GM21515 (cell line): ENCODE results near the gene ADCY7.

Experiments used
- ATAC-seq: cut with Tn5 transposase; IDR thresholded peaks from one replicate; pipeline ENCODE4 v1.9.1; 2021; ENCODE audit not compliant: unreplicated experiment

ADCY7 gene

DNA sequence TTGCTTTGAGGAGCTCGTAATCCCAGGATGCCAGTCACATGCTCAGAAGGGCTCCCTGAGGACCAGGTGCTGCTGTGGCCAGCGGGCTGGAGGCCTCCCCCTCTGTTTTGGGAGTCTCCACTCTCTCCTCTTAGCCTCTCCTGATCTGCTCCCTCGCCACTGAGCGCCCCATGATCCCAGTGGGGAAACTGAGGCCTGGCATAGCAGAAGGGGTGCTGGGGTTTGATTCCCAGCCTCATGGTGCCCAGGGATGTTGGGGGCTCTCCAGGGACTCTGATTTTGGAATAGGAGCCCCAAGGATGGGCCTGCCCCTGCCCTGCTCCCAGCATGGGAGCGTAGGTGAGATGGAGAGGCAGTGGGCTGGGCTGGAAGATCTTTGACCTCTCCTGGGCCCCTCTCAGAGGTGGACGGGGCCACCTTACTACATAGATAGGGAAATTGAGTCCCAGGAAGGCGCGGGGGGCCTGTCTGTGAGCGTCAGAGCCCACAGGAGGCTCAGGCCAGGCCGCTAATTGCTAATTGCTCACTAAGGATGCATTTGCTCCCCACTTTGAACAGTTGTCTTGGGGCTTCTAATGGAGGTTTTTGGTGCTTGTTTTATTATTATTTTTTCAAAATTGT, 525 bp upstream of the ADCY7 start:
- no peak for ATAC-seq

DNA sequence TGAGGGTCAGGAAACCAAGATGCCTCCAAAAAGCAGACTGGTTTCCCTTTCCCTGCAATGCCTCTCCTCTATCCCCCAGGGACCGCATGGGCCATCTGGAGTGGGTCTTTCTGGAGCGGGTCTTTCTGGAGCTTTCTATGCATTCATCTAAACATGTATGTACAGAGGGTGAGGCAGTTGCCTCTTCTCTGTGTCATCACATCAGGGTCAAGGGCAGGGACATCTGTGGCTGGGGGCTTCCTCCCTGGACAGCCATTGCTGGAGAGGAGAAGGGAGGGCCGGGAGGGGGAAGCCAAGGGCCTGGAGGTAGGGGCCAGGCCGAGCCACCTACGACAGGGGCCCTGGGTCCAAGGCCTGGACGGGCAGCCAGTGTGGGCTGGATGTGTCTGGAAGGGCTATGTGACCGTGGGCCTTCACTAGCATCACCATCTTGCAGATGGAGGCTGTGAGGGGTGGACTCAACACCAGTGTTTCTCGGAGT, 840 bp downstream of the ADCY7 start:
- no peak for ATAC-seq

DNA sequence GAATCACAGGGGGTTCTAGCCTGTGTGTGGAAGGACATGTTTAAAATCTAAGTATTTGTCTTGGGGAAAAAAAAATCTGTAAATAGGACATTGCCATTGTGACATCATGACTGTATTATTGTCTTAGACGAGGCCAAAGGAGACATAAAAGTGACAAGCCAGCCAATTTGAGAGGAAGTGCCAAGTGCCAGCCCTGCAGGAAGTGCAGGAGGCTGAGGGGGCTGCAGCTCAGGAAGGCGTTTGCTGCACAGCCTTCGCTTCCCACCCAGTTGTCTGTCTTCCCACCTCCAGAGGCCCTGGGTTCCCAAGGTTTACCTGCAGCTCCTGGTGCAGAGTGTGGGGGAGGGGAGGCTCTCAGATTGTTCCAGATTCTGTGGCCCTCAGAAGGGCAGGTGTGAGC, 1.3 kb downstream of the ADCY7 start:
- no peak for ATAC-seq

DNA sequence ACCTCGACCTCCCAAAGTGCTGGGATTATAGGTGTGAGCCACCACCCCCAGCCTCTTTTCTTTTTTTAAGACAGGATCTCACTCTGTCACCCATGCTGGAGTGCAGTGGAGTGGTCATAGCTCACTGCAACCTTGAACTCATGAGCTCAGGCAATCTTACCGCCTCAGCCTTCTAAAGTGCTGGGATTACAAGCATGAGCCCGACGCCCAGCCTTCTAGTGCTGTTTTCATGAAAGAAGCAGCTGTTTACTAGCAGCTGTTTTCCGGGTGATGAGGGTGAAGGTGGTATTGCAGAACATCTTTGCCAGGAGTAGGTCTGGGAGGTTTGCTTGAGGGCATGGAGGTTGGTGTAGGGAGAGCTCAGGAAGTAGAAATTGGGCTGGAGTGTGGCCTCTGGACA, 2.0 kb downstream of the ADCY7 start:
- no peak for ATAC-seq

DNA sequence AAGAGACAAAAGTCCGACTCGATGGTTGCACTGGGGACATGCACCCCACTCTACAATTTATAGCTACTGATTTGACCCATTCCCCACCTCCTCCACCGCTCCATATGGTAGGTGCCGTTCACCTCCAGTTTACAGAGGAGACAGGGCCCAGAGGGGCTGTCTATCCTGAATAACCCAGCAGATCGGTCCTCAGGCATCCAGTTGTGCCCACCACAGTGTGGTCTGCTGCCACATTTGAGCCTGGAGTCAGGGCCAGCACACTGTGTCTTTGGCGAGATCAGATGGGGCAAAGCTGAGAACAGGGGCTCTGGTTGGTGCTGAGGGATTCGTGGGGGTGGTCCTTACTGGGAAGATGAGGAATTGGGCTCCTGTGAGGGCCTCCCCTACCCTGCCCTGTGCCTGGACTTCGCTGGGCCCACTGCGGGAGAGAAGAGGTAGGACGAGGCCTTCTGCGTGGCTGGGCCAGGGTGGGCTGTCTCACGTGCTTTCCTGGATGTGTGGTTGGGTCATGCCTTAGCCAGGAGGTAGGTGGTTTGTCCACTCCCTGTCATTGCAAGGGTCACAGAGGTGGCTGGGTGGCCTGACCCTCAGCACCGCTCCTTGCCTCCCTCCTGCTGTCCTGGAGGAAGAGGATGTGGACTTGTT, 2.8 kb downstream of the ADCY7 start:
- ATAC-seq, result no peak

DNA sequence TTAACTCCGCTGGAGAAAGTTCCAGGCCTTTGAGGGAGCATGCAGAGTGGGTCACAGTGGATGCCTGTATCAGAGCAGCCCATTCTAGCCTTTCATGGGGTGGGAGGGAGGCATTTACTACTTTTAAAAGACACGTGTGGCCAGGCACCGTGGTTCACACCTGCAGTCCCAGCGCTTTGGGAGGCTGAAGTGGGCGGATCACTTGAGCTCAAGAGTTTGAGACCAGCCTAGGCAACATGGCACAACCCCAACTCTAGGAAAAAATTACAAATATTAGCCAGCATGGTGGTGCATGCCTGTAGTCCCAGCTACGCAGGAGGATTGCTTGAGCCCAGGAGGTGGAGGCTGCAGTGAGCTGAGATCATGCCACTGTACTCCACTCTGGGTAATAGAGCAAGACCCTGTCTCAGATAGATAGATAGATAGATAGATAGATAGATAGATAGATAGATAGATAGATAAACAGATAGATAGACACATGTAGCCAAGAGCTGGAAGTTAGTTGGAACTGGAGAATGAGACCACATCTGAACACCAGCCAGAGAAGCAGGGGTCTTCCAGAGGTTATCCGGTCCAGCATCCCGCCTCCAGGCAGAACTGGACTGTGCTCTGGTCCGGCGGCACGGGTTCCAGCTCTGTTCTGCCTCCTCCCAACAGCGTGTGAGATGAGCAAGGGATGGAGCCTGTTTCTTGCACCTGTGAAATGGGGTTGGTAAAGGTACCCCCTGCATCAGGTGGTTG, 3.6 kb downstream of the ADCY7 start:
- ATAC-seq, result no peak

DNA sequence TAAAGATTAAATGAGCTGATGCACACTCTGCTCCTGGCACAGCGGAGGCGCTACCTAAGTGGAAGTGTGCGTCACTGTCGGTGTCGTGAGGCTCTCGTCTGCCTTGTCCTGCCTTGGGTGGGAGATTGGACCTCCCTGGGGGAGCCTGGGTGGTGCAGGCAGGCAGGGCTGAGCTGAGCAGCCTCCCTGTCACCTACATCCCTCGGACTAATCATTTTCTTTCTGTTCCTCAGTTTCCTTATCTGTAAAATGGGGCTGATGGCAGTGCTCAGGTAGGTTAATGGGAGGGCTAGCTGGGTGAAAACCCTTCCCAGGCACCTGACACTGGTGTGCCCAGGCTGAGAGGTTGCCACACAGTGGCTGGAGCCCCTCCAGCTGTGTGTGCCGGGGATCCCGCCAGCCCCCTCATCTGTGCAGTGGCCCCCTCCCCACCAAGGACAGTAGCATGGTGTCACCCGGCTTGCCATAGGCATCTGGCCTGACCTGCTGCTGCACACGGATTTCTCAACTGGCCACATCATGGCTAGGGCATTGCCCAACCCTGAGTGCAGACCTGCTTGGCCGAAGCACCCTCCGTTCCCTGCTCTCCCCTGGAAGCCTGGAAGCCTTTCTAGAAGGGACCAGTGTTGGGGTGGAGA, 4.3 kb downstream of the ADCY7 start:
- ATAC-seq, result no peak

DNA sequence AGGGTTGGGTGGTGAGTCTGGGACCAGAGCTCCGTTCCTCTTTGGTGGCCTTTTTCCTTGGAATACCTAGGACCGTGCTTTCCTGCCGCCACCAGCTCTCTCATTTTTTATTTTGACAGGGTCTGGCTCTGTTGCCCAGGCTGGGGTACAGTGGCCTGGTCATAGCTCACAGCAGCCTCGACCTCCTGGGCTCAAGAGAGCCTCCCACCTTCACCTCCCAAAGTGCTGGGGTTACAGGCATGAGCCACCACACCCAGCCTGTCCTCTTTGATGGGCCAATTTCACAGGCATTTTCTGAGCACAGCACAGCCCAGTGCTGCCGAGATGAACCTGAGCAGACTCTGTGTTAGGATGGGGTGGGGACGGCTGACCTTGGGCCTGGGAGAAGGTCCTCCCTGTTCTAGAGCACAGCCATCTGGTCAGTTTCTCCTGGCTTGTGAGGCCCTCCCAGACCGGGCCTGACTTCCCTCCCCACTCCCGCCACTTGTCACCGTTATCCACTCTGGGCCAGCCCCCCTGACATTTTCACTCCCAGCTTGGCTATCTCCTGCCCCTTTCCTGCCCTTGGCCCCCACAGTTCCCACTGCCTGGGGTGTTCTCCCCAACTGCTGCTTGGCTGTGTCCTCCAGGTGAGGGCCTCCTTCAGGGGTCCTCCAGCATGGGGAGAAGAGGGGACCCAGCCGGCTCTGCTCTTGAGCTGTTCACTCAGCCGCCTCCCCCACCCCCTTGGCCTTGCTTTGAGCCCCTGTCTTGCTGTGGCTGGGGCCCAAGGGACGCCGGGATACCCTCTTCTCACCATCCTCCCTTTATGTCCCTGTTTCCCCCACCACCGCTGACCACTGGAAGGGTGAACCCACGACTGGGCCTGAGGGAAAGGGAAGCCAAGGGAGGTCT, 5.0 kb downstream of the ADCY7 start:
- no peak for ATAC-seq

DNA sequence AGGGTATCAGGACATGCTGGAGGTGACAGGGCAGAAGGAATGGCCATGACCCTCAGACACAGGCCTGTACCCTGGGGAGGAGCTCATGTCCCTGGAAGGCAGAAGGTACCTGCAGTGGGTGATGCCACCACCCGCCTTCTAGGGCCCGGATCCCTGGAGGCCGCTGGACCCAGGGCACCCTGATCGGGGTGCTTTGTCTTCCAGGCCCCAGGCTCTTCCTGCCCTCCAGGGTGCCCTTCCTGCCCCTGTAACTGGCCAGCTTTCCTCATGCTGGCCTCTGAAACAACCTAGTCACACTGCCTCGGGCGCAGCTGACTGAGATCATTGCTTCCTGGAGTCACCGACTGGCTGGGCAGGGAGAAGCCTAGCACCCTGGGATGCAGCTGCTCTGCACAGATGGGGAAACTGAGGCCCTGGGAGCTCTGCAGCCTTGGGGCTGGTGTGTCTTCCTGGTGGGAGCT, 5.8 kb downstream of the ADCY7 start:
- no peak for ATAC-seq

DNA sequence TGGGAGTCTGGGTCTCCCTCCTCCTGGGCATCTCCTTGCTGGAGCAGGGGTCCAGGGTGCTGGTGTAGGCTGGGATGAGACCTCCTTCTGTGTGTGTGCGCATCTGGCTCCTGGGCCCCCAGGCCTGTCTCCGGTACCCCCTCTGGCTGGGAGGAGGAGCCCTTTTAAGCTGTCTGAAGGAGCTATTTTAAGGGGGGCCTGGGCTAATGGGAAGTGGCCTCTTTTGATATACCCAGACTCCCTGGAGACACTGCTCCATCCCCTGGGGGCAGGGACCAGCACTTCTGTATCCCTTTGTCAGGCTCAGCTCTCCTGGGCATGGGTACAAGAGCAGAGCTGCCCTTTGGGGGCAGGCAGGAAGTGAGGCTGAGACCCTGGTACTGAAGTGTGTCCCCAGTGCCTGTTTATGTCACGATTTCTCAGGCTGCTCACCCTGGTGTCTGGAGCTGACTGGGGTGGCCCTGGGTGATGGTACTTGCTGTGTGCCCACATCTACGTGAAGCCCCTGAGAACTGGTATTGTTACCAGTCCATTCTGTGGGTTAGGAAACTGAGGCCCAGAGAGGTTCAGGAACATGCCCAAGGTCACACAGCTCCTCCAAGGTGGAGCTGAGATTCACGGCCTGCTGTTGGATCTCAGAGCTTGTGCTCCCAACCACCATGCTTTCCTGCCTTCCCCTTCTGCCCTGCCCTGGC, 6.5 kb downstream of the ADCY7 start:
- ATAC-seq, result no peak

DNA sequence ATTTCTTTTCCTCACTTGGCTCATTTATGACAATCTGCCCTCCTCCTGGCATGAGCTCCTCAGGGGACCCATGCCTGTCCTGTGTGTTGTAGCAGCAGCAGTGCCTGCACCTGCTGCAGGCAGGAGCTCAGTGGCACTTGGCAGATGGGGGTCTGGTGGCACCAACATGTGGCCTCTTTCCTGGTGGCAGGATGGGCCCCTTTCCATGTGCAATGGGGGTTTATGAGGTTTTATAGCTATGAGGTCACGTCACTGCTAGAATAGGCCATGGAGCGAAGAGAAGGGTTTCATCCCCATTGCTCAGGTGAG, 7.0 kb downstream of the ADCY7 start:
- no peak for ATAC-seq

DNA sequence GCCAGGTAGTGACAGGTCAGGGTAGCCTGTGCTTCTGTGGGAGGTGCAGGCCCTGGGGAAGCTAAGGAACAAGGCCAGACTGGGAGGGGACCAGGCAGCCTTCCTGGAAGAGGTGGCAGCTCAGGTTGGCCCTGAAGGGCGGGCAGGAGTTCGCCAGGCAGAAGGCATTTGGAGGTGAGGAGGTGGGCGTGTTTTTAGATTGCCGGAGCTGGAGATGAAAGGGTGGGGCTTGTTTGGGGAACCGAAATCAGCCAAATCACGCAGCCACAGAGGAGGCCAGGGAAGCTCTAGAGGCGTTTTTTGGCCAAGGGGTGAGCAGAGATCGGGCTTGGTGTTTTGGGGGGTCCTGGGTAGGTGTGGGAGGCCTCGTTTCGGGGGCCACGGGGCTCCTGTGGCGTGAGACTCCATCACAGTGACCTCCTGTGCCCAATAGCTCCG, 7.6 kb downstream of the ADCY7 start:
- ATAC-seq, result peak; percentile 63

DNA sequence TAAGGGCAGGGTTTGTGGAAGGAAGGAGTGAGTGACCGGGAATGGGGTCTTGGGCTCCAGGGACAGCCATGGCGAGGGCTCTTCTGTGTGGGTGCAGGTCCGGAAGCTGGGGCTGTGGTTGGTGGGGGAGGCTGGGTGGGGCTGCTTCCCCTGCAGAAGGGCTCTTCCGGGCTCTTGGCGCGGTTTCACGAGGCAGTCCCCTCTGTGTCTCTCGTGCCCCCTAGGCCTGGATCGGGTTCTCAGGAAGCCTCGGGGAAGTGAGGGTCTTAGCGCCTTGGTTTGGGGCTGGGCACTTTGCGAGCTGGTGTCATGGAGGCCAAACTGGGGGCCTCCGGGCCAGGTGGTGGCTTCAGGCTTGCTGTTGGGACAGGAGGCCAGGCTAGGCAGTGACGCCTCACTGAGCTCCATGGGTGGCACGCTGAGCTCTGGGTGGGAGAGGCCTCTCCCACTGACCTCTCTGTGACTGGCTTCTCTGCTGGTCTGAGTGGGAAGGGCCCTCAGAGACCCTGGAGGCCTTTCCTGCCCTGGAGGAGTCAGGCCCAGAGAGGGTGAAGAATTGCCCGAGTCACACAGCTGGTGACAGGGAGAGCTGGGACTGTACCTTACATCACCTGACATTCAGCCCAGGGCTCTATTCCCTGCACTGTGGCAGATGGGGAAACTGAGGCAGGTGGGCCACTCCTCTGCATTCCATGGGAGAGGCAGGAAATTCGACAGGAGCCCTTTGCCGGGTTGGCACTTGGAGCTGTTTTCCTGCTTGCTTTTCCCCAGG, 8.2 kb downstream of the ADCY7 start:
- ATAC-seq, result peak; percentile 39

DNA sequence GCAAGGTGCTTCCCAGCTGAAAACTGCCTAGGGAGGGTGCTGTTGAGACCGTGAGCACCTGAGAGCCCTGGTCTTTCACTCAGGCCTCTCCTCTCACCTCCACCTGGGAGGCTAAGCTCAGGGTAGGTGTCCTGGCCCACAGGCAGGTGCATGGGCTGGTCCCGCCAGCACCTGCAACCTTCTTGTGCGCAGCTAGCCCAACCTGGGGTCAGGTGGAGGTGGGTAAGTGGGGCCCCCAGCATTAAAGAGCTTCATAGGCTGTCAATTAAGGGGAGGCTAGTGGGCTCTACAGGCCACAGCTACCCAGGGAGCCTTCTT, 8.7 kb downstream of the ADCY7 start:
- no peak for ATAC-seq

DNA sequence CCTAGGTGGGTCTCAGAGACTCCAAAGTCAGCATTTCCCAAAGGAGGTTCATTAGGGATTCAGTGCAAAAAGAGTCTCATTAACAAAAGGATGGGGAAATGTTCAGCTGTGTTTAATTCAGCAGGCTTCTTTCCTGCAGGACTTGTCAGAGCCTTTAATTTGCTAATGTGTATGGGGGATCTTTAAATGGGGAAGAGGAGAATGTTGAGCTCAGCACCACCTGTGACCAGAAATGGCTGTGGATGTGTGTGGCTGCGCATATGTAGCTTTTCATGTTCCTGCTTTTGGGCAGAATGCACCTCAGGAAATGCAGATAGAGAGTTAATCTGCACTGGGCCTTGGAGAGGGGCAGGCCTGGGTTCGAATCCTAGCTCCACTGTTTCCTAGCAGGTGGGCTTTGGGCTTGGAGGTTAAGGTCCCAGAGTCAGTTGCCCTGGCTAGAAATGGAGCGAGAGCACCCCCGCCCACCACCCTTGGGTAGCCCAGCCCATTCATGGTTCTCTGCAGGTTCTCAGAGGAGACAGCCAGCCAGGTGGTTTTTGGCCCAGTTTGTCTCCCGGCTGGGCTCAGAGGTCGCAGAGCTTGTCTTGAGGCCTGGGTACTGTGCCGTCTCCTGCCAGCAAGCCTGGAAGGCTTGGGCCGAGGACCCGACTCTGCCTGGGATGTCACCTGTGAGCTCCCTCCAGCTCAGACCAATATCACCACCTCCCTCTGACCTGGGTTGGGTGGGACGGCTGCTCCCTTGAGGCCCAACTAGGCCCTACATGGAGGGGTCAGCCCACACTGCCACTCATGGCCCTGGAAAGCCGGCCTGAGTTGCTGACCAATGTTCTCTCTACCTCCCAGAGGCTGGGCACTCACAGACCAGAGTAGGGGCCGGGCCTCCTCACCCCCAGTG, 9.3 kb downstream of the ADCY7 start:
- ATAC-seq, result no peak

DNA sequence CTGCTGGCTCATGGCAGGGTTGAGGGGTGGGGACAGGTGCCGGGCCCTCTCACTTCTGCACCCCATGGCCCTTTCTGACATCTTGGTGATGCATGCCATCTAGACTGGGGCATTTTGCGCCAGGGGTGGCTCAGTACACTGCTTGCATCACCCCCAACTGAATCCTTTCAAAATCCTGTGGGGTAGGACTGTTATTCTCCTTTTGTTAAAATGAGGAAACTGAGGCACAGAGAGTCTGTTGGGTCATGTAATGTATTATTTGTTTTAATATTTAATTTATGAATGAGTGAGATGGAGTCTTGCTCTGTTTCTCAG, 9.9 kb downstream of the ADCY7 start:
- no peak for ATAC-seq

DNA sequence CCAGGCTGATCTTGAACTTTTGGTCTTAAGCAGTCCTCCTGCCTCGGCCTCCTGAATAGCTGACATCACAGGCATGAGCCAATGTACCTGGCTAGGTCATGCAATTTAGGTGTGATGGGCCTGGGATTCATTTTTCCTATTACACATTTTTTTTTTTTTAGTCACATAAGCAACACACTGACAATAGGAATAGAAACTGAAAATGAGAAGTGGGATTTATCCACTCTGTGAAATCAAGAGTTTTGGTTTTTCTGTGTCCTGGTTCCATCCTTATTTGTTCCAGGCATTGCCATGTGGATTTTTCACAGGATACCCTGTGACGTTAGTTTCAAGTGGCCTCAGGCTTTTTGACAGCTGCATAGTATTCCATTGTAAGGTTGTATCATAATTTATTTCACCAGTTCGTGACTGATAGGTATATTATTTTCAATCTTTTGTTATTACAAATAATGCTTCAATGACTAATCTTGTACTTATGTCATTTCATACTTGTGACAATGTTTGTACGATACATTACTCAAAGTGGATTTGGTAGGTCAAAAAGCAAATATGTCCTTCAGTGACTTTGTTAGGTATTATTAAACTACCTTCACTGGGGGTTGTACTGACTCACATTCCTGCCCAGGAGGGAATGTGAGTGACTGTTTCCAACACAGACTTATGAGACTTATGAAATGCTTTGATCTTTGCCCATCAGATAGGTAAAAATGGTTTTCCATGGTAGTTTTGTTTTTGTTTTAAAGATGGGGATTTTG, 10.6 kb downstream of the ADCY7 start:
- ATAC-seq, result no peak

DNA sequence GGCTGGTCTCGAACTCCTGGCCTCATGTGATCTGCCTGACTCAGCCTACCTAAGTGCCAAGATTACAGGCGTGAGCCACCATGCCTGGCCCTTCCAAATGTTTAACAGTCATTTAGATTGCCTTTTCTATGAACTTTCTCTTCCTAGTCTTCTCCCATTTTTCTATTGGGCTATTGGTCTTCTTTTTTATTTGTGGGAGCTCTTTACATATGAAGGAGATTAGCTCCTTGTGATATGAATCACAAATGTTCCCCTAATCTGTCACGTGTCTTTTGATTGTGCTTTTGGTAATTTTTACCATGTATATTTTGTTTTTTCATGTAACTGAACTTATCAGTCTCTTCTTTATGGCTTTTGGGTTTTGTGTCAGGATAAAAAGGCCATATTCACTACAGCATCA, 11.9 kb downstream of the ADCY7 start:
- no peak for ATAC-seq
